Caco-2 (cell line): Measurements from ENCODE around the gene MCM3. TPM values are rescaled to one million over a fixed set of nuclear protein-coding genes. Genes with fewer than 3 reads are reported as not detected.

Experiments
- BruUV-seq: library from RNA; stranded (reverse); fragments of 400-500 nt; replicated peaks from 2 replicates; lab custom pipeline; 2021; lab: Mats Ljungman, UMichigan
- CTCF ChIA-PET: fragments of 300-600 bp; sonication (Branson Sonifier 250); formaldehyde crosslinking; loops from one replicate; lab custom pipeline; 2022; ENCODE audit warnings: antibody characterized with exemption; lab: Charles Lee
- POLR2A ChIA-PET: fragments of 300-600 bp; sonication (Branson Sonifier 250); formaldehyde crosslinking; loops from one replicate; lab custom pipeline; 2022; ENCODE audit warnings: antibody characterized with exemption; lab: Charles Lee
- DNase-seq, 2 experiments: peaks; one replicate each; pipeline versions ENCODE4 v3.0.0 to v3.0.0-alpha.2; 2020 to 2022
- H3K27me3 ChIP-seq: replicated peaks from 2 replicates; pipeline ENCODE4 v1.6.0; 2011; ENCODE audit warnings: low read length; ENCODE audit not compliant: control insufficient read depth, insufficient read depth
- H3K36me3 ChIP-seq: 2 replicates; pipeline ENCODE4 v1.5.1; 2011; ENCODE audit warnings: low read length; ENCODE audit not compliant: control insufficient read depth, insufficient read depth
- H3K4me1 ChIP-seq: fragments of 250-450 bp; sonication (Bioruptor Pico); 2 replicates; pipeline ENCODE4 v1.5.1; 2020; ENCODE audit warnings: mild to moderate bottlenecking
- H3K4me3 ChIP-seq: 2 replicates; pipeline ENCODE4 v1.5.1; 2011; ENCODE audit warnings: low read depth, mild to moderate bottlenecking, control low read depth, low read length
- H3K9me3 ChIP-seq: fragments of 250-450 bp; sonication (Bioruptor Pico); 2 replicates; pipeline ENCODE4 v1.5.1; 2020; ENCODE audit warnings: mild to moderate bottlenecking, moderate library complexity
- H3K27ac Mint-ChIP-seq: one replicate; pipeline ENCODE4 v1.8.0; 2022; ENCODE audit warnings: mixed read lengths; ENCODE audit not compliant: unreplicated experiment
- H3K27me3 Mint-ChIP-seq: one replicate; pipeline ENCODE4 v1.8.0; 2022; ENCODE audit warnings: mixed read lengths; ENCODE audit not compliant: insufficient read depth, unreplicated experiment
- H3K36me3 Mint-ChIP-seq: one replicate; pipeline ENCODE4 v1.8.0; 2022; ENCODE audit warnings: mild to moderate bottlenecking, mixed read lengths; ENCODE audit not compliant: insufficient read depth, unreplicated experiment
- H3K4me1 Mint-ChIP-seq: one replicate; pipeline ENCODE4 v1.8.0; 2022; ENCODE audit warnings: low read depth, mixed read lengths; ENCODE audit not compliant: unreplicated experiment
- H3K4me3 Mint-ChIP-seq: one replicate; pipeline ENCODE4 v1.8.0; 2022; ENCODE audit warnings: mild to moderate bottlenecking, moderate library complexity, mixed read lengths; ENCODE audit not compliant: unreplicated experiment
- H3K9me3 Mint-ChIP-seq: one replicate; pipeline ENCODE4 v1.8.0; 2022; ENCODE audit warnings: mixed read lengths; ENCODE audit not compliant: unreplicated experiment
- intact Hi-C: fragments of 100-400 bp; cut with micrococcal nuclease; formaldehyde crosslinking; loops from one replicate; pipeline ENCODE4 v1.10.0; 2022; ENCODE audit not compliant: unreplicated experiment
- total RNA-seq: library from RNA; stranded (reverse); gene quantifications from 2 replicates; pipeline ENCODE4 v1.2.3, GENCODE V29; 2022
- TF ChIP-seq, protein P1 (sequence below), 2 experiments: fragments of 200-600 bp in 1 of 2; IDR thresholded peaks; 1 replicate in 1 of 2; 2 replicates in 1 of 2; pipeline versions ENCODE4 v1.5.1 to v1.8.0; 2011 to 2022; ENCODE audit warnings: antibody characterized with exemption in 1 of 2, control low read depth in 1 of 2, inconsistent platforms in 1 of 2, low read depth in 1 of 2, low read length in 1 of 2, mild to moderate bottlenecking in 1 of 2, moderate library complexity in 1 of 2; ENCODE audit not compliant: insufficient read depth in 1 of 2, severe bottlenecking in 1 of 2, unreplicated experiment in 1 of 2

Gene MCM3
- total RNA-seq, 1 experiment from 2014 or later = 151 TPM

DNA sequence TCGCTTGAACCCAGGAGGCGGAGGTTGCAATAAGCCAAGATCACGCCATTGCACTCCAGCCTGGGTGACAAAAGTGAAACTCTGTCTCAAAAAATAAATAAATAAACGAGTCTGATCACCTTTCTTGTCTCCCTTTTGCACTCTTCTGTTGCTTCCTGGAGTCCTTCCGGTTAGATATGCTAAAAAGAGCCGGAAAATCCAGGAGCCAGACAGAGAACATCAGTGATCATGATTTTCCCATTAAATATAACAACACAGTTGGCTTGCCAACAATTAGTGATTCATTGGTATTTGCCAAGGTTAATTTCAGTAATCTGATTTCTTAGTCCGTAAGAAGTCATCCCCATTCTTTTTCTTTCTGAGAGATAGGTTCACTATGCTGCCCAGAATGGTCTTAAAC, 3.7 kb upstream of the MCM3 start:
- ChIA-PET CTCF (no interaction called here), POLR2A (no interaction called here)
- Mint-ChIP-seq H3K4me1 (no peaks in the 10 kb centered on the region), H3K9me3 (no peaks in the 10 kb centered on the region), H3K27ac (no peak overlapping the region), H3K4me3 (no peak overlapping the region), H3K27me3 (no peaks in the 10 kb centered on the region), H3K36me3 (no peaks in the 10 kb centered on the region)
- H3K9me3 ChIP-seq = no peaks in the 10 kb centered on the region
- intact Hi-C loops = loop anchor here (10.0 kb wide), 1 partner anchor 287 kb away; the partner anchor contains the start of gene TRAM2
- no peaks in the 10 kb centered on the region for H3K36me3 ChIP-seq
- H3K4me1 ChIP-seq = 0 out of 2 replicates have a peak, but pooled peaks cover 6% of the 10 kb centered on the region
- TF ChIP-seq, protein P1, sequence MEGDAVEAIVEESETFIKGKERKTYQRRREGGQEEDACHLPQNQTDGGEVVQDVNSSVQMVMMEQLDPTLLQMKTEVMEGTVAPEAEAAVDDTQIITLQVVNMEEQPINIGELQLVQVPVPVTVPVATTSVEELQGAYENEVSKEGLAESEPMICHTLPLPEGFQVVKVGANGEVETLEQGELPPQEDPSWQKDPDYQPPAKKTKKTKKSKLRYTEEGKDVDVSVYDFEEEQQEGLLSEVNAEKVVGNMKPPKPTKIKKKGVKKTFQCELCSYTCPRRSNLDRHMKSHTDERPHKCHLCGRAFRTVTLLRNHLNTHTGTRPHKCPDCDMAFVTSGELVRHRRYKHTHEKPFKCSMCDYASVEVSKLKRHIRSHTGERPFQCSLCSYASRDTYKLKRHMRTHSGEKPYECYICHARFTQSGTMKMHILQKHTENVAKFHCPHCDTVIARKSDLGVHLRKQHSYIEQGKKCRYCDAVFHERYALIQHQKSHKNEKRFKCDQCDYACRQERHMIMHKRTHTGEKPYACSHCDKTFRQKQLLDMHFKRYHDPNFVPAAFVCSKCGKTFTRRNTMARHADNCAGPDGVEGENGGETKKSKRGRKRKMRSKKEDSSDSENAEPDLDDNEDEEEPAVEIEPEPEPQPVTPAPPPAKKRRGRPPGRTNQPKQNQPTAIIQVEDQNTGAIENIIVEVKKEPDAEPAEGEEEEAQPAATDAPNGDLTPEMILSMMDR (IDR thresholded peaks at IDR 0.05; ENCODE audit: insufficient read depth in 1 of 2, low read depth in 1 of 2, low read length in 1 of 2, severe bottlenecking in 1 of 2, unreplicated experiment in 1 of 2) = no peak
- no TSS peak for BruUV-seq
- H3K4me3 ChIP-seq = no peak overlapping the region
- no peak for DNase-seq
- no peaks in the 10 kb centered on the region for H3K27me3 ChIP-seq

DNA sequence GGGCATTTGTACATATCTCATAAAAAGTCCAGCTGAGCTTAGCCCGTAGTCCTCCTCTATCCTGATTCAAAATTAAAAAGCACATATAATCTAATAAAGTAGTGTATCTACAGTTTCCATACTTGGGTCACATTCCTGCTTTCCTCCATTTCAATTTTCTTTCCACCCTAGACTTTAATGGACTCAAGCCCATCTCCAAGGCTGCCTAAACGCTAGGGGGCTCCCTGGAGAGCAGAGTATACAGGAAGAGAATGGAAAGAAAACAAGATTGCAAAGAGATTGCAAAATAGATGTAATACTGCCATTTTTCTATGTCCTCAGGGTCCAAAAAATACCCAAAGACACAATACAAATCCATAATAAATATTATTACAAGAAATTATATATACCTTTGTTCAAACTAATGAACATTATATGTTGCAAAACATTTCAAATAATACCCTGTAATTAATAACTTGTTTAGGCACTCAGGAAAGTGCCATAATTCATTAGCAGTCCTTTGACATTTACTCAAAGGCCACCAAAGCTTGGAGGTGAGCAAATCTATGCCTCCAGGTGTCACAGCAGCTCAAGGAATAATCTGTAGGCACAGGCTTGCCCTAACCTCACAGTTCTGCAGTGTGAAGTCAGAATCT, 2.4 kb upstream of the MCM3 start:
- H3K27me3 Mint-ChIP-seq = no peaks in the 10 kb centered on the region
- H3K9me3 Mint-ChIP-seq = no peaks in the 10 kb centered on the region
- intact Hi-C loops = loop anchor here (1.0 to 10.0 kb wide), 7 partner anchors 10 to 376 kb away; partner anchors contain the start of genes PAQR8 and TRAM2
- 0 out of 2 replicates have a peak, but pooled peaks cover 6% of the 10 kb centered on the region for H3K4me1 ChIP-seq
- TF ChIP-seq, protein P1 (IDR thresholded peaks at IDR 0.05; ENCODE audit: insufficient read depth in 1 of 2, low read depth in 1 of 2, low read length in 1 of 2, severe bottlenecking in 1 of 2, unreplicated experiment in 1 of 2) = peak; percentile 45 to 81
- no peaks in the 10 kb centered on the region for H3K9me3 ChIP-seq
- no peak overlapping the region for H3K4me3 ChIP-seq
- no peak overlapping the region for H3K27ac Mint-ChIP-seq
- H3K36me3 Mint-ChIP-seq = peaks cover 10% of the 10 kb centered on the region
- POLR2A ChIA-PET = no interaction called here
- no TSS peak for BruUV-seq
- H3K36me3 ChIP-seq = peaks cover 2% of the 10 kb centered on the region; the same call in 1 of the 2 replicates
- CTCF ChIA-PET = interaction anchor here (0.7 to 3.3 kb wide), 3 partner anchors 103 to 305 kb away, joined by 3 to 25 read pairs (median 8); no protein-coding TSS in a partner anchor
- H3K4me3 Mint-ChIP-seq = no peak overlapping the region
- no peaks in the 10 kb centered on the region for H3K27me3 ChIP-seq
- DNase-seq = peak; percentile 78 to 85
- no peaks in the 10 kb centered on the region for H3K4me1 Mint-ChIP-seq

DNA sequence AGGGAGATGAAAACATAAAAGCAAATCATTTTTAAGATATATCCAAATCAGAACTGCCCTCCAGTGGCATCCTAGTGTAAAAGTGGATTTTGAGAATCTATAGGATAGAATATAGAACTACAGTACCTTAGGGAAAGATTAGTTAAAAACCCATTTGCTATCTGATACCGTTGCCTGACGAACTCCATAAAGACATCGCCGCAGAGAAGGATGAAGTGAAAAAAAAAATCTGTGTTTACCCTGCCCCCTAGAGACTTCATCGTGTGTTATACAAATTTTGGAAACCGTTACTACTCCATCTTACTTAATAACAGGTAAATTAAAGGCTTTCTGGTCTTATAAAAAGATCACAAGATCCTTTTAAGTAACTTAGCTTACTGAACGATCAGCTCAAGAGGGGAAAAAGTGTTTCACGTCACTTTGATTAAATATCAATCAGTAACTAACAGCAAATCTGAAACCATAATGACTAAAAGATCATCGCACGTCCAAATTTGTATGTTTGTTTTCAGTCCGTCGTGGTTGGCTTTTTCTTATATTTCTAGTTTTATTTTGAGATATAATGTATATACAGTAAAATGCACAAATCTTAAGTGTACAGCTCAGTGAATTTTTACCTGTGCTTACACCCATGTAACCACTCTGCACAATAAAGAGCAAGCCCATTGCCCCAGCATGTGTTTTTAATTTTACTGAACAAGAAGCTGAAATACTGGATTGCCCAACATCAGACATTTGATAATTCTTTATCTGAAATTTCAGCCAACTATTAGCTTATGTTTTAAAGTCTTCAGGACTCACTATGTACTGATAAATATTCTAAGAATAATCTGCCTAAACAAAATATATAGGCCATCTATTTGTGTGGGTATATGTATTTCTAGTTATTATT, 881 bp upstream of the MCM3 start:
- DNase-seq = no peak
- H3K4me3 ChIP-seq = peak overlapping the region; percentile 31
- H3K4me1 Mint-ChIP-seq = no peaks in the 10 kb centered on the region
- no peak overlapping the region for H3K4me3 Mint-ChIP-seq
- CTCF ChIA-PET = interaction anchor here (0.5 to 3.3 kb wide), 9 partner anchors 10 to 209 kb away, joined by 3 to 25 read pairs (median 3); partner anchors contain the start of gene PAQR8
- intact Hi-C loops = loop anchor here (2.0 to 10.0 kb wide), 2 partner anchors 19 to 289 kb away; partner anchors contain the start of gene TRAM2
- peaks cover 6% of the 10 kb centered on the region; the same call in 1 of the 2 replicates for H3K36me3 ChIP-seq
- H3K4me1 ChIP-seq = 0 out of 2 replicates have a peak, but pooled peaks cover 6% of the 10 kb centered on the region
- H3K27ac Mint-ChIP-seq = no peak overlapping the region
- no peaks in the 10 kb centered on the region for H3K27me3 ChIP-seq
- POLR2A ChIA-PET = interaction anchor here (0.6 to 1.4 kb wide), 11 partner anchors 9 to 282 kb away, joined by 3 to 8 read pairs (median 4); partner anchors contain the start of genes EFHC1 and PAQR8
- peaks cover 25% of the 10 kb centered on the region for H3K36me3 Mint-ChIP-seq
- BruUV-seq = no TSS peak
- no peaks in the 10 kb centered on the region for H3K9me3 ChIP-seq
- no peaks in the 10 kb centered on the region for H3K9me3 Mint-ChIP-seq
- TF ChIP-seq, protein P1 (IDR thresholded peaks at IDR 0.05; ENCODE audit: insufficient read depth in 1 of 2, low read depth in 1 of 2, low read length in 1 of 2, severe bottlenecking in 1 of 2, unreplicated experiment in 1 of 2) = peak in 1 of 2 experiments; percentile 24
- H3K27me3 Mint-ChIP-seq = no peaks in the 10 kb centered on the region
